Gastroesophageal sphincter (tissue), 4 donors: ENCODE measurements around the gene LIMS2. TPM values are rescaled to one million over a fixed set of nuclear protein-coding genes. Genes with fewer than 3 reads are reported as not detected.

Source experiments
- ATAC-seq: fragments of 150-250 bp; one replicate; pipeline ENCODE4 v1.9.1; 2016; ENCODE audit warnings: mild to moderate bottlenecking, moderate library complexity
- H3K27ac ChIP-seq, 4 donors: fragments of 200-600 bp; sonication (generic) in 3 of 4; 1 replicate in 3 of 4; 2 replicates in 1 of 4; pipeline ENCODE4 v1.5.1; 2016 to 2019
- H3K27me3 ChIP-seq: fragments of 200-600 bp; sonication (generic); one replicate; pipeline ENCODE4 v1.5.1; 2019
- H3K36me3 ChIP-seq, 2 donors: fragments of 200-600 bp; sonication (generic); one replicate each; pipeline ENCODE4 v1.5.1; 2019; ENCODE audit warnings: control low read depth in 1 of 2
- H3K4me1 ChIP-seq, 3 donors: fragments of 200-600 bp; sonication (generic); 1 replicate in 2 of 3; 2 replicates in 1 of 3; pipeline ENCODE4 v1.5.1; 2016 to 2019; ENCODE audit warnings: control low read depth in 2 of 3
- H3K4me3 ChIP-seq, 2 donors: fragments of 200-600 bp; sonication (generic); one replicate each; pipeline ENCODE4 v1.5.1; 2019; ENCODE audit warnings: mild to moderate bottlenecking in 1 of 2, moderate library complexity in 1 of 2
- H3K9me3 ChIP-seq, 3 donors: fragments of 200-600 bp; sonication (generic); one replicate each; pipeline ENCODE4 v1.5.1; 2017 to 2019; ENCODE audit warnings: control low read depth in 2 of 3
- EP300 ChIP-seq: sonication (generic); formaldehyde crosslinking; IDR thresholded peaks from one replicate; pipeline ENCODE4 v1.6.1; 2017; ENCODE audit warnings: antibody characterized with exemption, mild to moderate bottlenecking
- POLR2A ChIP-seq, 2 donors: fragments of 450-650 bp; IDR thresholded peaks; one replicate each; pipeline ENCODE4 v1.6.1; 2017; ENCODE audit warnings: antibody characterized with exemption in 2 of 2, mild to moderate bottlenecking in 2 of 2, moderate library complexity in 1 of 2
- POLR2AphosphoS5 ChIP-seq: sonication (generic); formaldehyde crosslinking; IDR thresholded peaks from one replicate; pipeline ENCODE4 v1.6.1; 2017; ENCODE audit warnings: antibody characterized with exemption
- WGBS, 2 donors: methylation state at CpG; one replicate each; pipeline ENCODE4 v1.1.5; 2018; ENCODE audit warnings: low coverage in 1 of 2; 5-methylcytosine and 5-hydroxymethylcytosine counted together
- total RNA-seq, 4 donors: library from RNA; depleted of rRNA; stranded (reverse); fragments of >200 nt; gene quantifications; one replicate each; pipeline ENCODE4 v1.1.0, GENCODE V29; 2016
- TF ChIP-seq, protein P1 (sequence below), 4 experiments: fragments of 200-600 bp in 2 of 4; fragments of 450-650 bp in 2 of 4; sonication (generic) in 1 of 4; IDR thresholded peaks; one replicate each; pipeline ENCODE4 v1.5.1; 2017 to 2019; ENCODE audit warnings: antibody characterized with exemption in 4 of 4, mild to moderate bottlenecking in 2 of 4, moderate library complexity in 2 of 4

LIMS2 gene
- total RNA-seq, 4 donors from 2014 or later: 81.4 to 275 (median 124) TPM

DNA sequence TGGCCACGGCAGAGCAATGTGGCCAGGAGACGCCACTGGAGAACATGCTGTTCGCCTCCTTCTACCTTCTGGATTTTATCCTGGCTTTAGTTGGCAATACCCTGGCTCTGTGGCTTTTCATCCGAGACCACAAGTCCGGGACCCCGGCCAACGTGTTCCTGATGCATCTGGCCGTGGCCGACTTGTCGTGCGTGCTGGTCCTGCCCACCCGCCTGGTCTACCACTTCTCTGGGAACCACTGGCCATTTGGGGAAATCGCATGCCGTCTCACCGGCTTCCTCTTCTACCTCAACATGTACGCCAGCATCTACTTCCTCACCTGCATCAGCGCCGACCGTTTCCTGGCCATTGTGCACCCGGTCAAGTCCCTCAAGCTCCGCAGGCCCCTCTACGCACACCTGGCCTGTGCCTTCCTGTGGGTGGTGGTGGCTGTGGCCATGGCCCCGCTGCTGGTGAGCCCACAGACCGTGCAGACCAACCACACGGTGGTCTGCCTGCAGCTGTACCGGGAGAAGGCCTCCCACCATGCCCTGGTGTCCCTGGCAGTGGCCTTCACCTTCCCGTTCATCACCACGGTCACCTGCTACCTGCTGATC, 24.4 kb downstream of the LIMS2 start:
- Histone ChIP-seq H3K27me3 (no peaks in the 10 kb centered on the region), H3K27ac (peak overlapping the region; percentile 37 to 98 (median 84)), H3K4me1 (peaks cover 13 to 99% (median 68%) of the 10 kb centered on the region in 3 donors), H3K36me3 (peaks cover 0 to 58% of the 10 kb centered on the region in 2 donors), H3K4me3 (no peak overlapping the region), H3K9me3 (no peaks in the 10 kb centered on the region)
- TF ChIP-seq POLR2A (IDR thresholded peaks at IDR 0.05) (peak in 1 of 2 donors; percentile 3), EP300 (no peak)
- peak; percentile 0 for ATAC-seq
- WGBS, 2 donors: no CpG with 5 or more reads among the region's 28 CpGs

DNA sequence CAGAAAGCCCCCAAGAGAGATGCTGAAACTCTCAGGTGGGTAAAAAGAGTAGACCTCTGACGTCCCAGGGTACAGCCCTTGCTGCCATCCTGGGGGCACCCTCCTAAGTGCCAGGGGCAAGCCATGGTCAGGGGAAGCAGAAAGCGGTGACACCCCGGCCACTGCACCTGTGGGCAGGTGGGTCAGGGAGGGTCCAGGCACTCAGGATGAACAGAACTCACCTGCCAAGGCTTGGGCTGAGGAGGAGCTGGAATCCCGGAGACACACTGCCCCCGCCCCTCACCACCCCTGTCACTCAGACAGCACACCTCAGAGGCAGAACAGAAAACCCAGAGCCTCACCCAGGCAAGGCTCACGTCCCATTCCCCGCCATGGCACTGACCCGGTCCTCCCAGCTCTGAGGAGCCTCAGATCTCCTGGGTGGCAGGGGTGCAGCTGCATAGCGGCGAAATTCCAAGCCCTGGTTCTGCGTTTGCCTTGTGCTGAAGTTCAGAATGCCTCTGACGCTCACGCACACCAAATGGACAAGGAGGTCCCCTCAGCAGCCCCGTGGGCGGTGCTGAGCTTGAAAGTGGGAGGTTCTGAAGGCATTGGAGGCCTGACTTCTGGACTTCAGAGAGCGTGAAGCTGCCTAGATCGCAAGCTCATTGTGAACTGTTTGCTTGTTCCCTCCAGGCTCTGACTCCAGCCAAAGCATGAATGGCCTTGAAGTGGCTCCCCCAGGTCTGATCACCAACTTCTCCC, 25.1 kb downstream of the LIMS2 start:
- Histone ChIP-seq H3K36me3 (peaks cover 0 to 58% of the 10 kb centered on the region in 2 donors), H3K27ac (peak overlapping the region; percentile 37 to 98 (median 84)), H3K4me1 (peaks cover 13 to 99% (median 68%) of the 10 kb centered on the region in 3 donors), H3K9me3 (no peaks in the 10 kb centered on the region), H3K27me3 (no peaks in the 10 kb centered on the region), H3K4me3 (no peak overlapping the region)
- ATAC-seq: peak; percentile 13
- WGBS, 2 donors: no CpG with 5 or more reads among the region's 17 CpGs
- TF ChIP-seq EP300 (no peak), POLR2AphosphoS5 (peak; percentile 49), POLR2A (IDR thresholded peaks at IDR 0.05) (peak in 1 of 2 donors; percentile 14)
- TF ChIP-seq, protein P1, sequence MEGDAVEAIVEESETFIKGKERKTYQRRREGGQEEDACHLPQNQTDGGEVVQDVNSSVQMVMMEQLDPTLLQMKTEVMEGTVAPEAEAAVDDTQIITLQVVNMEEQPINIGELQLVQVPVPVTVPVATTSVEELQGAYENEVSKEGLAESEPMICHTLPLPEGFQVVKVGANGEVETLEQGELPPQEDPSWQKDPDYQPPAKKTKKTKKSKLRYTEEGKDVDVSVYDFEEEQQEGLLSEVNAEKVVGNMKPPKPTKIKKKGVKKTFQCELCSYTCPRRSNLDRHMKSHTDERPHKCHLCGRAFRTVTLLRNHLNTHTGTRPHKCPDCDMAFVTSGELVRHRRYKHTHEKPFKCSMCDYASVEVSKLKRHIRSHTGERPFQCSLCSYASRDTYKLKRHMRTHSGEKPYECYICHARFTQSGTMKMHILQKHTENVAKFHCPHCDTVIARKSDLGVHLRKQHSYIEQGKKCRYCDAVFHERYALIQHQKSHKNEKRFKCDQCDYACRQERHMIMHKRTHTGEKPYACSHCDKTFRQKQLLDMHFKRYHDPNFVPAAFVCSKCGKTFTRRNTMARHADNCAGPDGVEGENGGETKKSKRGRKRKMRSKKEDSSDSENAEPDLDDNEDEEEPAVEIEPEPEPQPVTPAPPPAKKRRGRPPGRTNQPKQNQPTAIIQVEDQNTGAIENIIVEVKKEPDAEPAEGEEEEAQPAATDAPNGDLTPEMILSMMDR (IDR thresholded peaks at IDR 0.05): no peak

DNA sequence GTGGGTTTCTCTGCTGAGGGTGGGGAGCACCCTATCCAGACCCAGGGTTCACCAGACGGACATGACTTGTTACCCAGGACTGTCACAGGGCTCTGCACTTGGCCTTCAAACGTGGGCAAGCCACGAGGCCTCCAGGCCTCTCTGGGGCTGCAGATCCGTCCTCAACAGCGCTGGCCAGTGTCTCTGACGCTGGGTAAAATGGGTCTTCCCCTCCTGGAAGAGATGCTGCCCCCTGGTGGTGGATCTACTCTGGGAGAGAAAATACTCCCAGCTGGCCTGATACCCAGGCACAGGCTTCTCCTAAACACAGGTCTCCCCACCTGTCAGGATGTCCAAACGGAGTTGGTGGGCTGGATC, 25.7 kb downstream of the LIMS2 start:
- no peak overlapping the region for H3K4me3 ChIP-seq
- ATAC-seq: peak; percentile 54
- H3K4me1 ChIP-seq: peaks cover 13 to 99% (median 68%) of the 10 kb centered on the region in 3 donors
- H3K36me3 ChIP-seq: peaks cover 0 to 53% of the 10 kb centered on the region in 2 donors
- TF ChIP-seq POLR2A (IDR thresholded peaks at IDR 0.05) (no peak), POLR2AphosphoS5 (no peak), EP300 (no peak)
- TF ChIP-seq, protein P1 (IDR thresholded peaks at IDR 0.05): peak in 3 of 4 experiments; percentile 76 to 87 (median 86)
- no peaks in the 10 kb centered on the region for H3K9me3 ChIP-seq
- H3K27ac ChIP-seq: peak overlapping the region; percentile 37 to 98 (median 84)
- no peaks in the 10 kb centered on the region for H3K27me3 ChIP-seq
- WGBS, 2 donors: no CpG with 5 or more reads among the region's 7 CpGs

DNA sequence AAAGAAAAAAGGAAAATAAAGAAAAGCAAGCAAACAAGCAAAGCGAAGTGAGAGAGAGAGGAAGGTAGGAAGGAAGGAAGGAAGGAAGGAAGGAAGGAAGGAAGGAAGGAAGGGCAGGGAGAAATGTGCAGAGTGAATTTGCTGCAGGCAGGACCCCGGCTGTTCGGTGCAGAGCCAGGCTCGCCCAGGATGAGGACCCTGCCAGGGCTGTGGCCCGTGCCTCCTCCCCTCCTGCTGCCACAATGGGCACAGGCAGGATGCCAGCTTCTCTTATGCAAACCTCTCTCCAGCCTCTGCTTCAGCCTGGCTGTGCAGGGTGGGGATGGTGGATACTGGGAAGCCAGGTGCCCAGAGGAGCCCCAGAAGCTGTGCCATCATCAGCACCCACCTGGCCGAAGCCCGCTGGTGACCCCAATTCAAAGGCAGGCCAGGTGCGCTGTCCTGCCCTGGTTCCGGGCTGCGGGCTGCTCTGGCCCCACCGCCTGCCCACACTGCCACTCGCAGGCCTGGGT, 26.2 kb downstream of the LIMS2 start:
- Histone ChIP-seq H3K9me3 (no peaks in the 10 kb centered on the region), H3K4me3 (no peak overlapping the region), H3K27ac (peak overlapping the region; percentile 25 to 98 (median 84)), H3K36me3 (peaks cover 0 to 51% of the 10 kb centered on the region in 2 donors), H3K4me1 (peaks cover 13 to 99% (median 69%) of the 10 kb centered on the region in 3 donors), H3K27me3 (no peaks in the 10 kb centered on the region)
- WGBS, 2 donors: 36 to 62% methylated on average over 4 of the region's 12 CpGs
- ATAC-seq: no peak
- TF ChIP-seq POLR2A (IDR thresholded peaks at IDR 0.05) (no peak), EP300 (no peak), POLR2AphosphoS5 (no peak)
- TF ChIP-seq, protein P1 (IDR thresholded peaks at IDR 0.05): no peak

DNA sequence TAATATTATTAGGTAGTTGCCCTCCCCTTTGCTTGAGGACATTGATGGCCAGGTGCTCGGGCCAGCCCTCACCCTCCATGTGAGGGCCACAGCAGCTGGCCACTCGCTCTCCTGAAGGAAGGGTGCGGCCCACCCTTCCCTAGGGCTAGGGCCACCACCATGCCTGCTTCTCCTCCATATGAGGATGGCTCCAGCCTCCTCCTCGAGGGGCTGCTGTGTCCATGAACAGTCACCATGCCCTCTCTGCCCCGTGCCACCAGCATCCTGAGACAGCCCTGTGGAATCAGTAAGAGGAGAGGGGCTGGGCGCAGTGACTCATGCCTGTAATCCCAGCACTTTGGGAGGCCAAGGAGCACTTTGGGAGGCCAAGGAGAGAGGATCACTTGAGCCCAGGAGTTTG, 27.0 kb downstream of the LIMS2 start:
- peaks cover 0 to 49% of the 10 kb centered on the region in 2 donors for H3K36me3 ChIP-seq
- no peaks in the 10 kb centered on the region for H3K9me3 ChIP-seq
- no peak overlapping the region for H3K4me3 ChIP-seq
- H3K27ac ChIP-seq: peak overlapping the region in 3 of 4 donors; percentile 81 to 83 (median 83)
- H3K4me1 ChIP-seq: peaks cover 12 to 99% (median 62%) of the 10 kb centered on the region in 3 donors
- no peak for TF ChIP-seq POLR2A (IDR thresholded peaks at IDR 0.05)
- TF ChIP-seq, protein P1 (IDR thresholded peaks at IDR 0.05): no peak
- no peak for TF ChIP-seq EP300
- no peak for TF ChIP-seq POLR2AphosphoS5
- H3K27me3 ChIP-seq: no peaks in the 10 kb centered on the region
- no CpG with 5 or more reads among the region's 6 CpGs for WGBS, 2 donors
- ATAC-seq: no peak
